ENCODE data around the gene TLDC2. TPM values are rescaled to one million over a fixed set of nuclear protein-coding genes. Genes with fewer than 3 reads are reported as not detected.
"Not testable (repeated sequence)": the region's sequence is repeated elsewhere in the genome, so short reads cannot be mapped to it uniquely, and the experiment has no call there.

Gene TLDC2
- total RNA-seq, 1 donor from 2014 or later, result not detected

DNA sequence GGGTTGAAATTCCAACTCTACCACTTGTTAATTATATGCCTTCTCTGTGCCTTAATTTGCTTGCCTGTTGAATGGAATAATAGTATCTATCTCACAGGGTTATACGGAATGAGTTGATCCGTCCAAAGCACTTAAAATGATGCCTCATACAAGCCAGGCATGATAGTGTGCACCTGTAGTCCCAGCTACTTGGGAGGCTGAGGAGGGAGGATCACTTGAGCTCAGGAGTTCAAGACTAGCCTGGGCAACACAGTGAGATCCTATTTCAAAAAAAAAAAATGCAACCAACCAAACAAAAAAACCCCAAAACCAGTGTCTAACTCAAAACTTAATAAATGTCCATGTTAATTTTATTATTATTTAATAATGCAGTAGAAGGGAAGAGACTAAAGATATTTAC is 40.3 kb downstream of the TLDC2 start:
- H3K27ac Mint-ChIP-seq, result no peak overlapping the region
- DNase-seq (ENCODE audit: low spot score), result no peak
- H3K9me3 Mint-ChIP-seq, result no peaks in the 10 kb centered on the region
- H3K4me1 Mint-ChIP-seq (ENCODE audit: low read depth), result peaks cover 5% of the 10 kb centered on the region
- no peak overlapping the region for H3K4me3 Mint-ChIP-seq
- intact Hi-C loops (cut with micrococcal nuclease), result no loop called here
- H3K27me3 Mint-ChIP-seq (ENCODE audit: insufficient read depth), result no peaks in the 10 kb centered on the region
- peaks cover 33% of the 10 kb centered on the region for H3K36me3 Mint-ChIP-seq (ENCODE audit: low read depth)

- no peak for DNase-seq (ENCODE audit: low spot score)
- H3K4me3 Mint-ChIP-seq, result no peak overlapping the region
- peaks cover 23% of the 10 kb centered on the region for H3K36me3 Mint-ChIP-seq (ENCODE audit: low read depth)
- H3K27ac Mint-ChIP-seq, result no peak overlapping the region
- H3K27me3 Mint-ChIP-seq (ENCODE audit: insufficient read depth), result no peaks in the 10 kb centered on the region
- intact Hi-C loops (cut with micrococcal nuclease), result no loop called here
- H3K9me3 Mint-ChIP-seq, result no peaks in the 10 kb centered on the region
- H3K4me1 Mint-ChIP-seq (ENCODE audit: low read depth), result peaks cover 5% of the 10 kb centered on the region
Observed at GRCh38 chr20:36917240-36917639, 41.3 kb downstream of the TLDC2 start.

GRCh38 chr20:36917943-36918342 is 42.0 kb downstream of the TLDC2 start:
- no peaks in the 10 kb centered on the region for H3K27me3 Mint-ChIP-seq (ENCODE audit: insufficient read depth)
- intact Hi-C loops (cut with micrococcal nuclease), result no loop called here
- H3K4me1 Mint-ChIP-seq (ENCODE audit: low read depth), result peaks cover 5% of the 10 kb centered on the region
- DNase-seq (ENCODE audit: low spot score), result no peak
- H3K4me3 Mint-ChIP-seq, result no peak overlapping the region
- no peaks in the 10 kb centered on the region for H3K9me3 Mint-ChIP-seq
- peaks cover 21% of the 10 kb centered on the region for H3K36me3 Mint-ChIP-seq (ENCODE audit: low read depth)
- no peak overlapping the region for H3K27ac Mint-ChIP-seq

- H3K9me3 Mint-ChIP-seq, result no peaks in the 10 kb centered on the region
- H3K4me3 Mint-ChIP-seq, result no peak overlapping the region
- H3K27me3 Mint-ChIP-seq (ENCODE audit: insufficient read depth), result no peaks in the 10 kb centered on the region
- peak; percentile 23 for DNase-seq (ENCODE audit: low spot score)
- peak overlapping the region; percentile 79 for H3K27ac Mint-ChIP-seq
- H3K4me1 Mint-ChIP-seq (ENCODE audit: low read depth), result peaks cover 5% of the 10 kb centered on the region
- peaks cover 19% of the 10 kb centered on the region for H3K36me3 Mint-ChIP-seq (ENCODE audit: low read depth)
- intact Hi-C loops (cut with micrococcal nuclease), result no loop called here
Observed at GRCh38 chr20:36919715-36920333, 43.9 kb downstream of the TLDC2 start.

GRCh38 chr20:36920334-36920730 is 44.4 kb downstream of the TLDC2 start:
- intact Hi-C loops (cut with micrococcal nuclease), result no loop called here
- Mint-ChIP-seq H3K27ac (no peak overlapping the region), H3K9me3 (no peaks in the 10 kb centered on the region), H3K36me3 (ENCODE audit: low read depth) (peaks cover 20% of the 10 kb centered on the region), H3K27me3 (ENCODE audit: insufficient read depth) (no peaks in the 10 kb centered on the region), H3K4me3 (no peak overlapping the region), H3K4me1 (ENCODE audit: low read depth) (peaks cover 5% of the 10 kb centered on the region)
- DNase-seq (ENCODE audit: low spot score), result no peak

DNA sequence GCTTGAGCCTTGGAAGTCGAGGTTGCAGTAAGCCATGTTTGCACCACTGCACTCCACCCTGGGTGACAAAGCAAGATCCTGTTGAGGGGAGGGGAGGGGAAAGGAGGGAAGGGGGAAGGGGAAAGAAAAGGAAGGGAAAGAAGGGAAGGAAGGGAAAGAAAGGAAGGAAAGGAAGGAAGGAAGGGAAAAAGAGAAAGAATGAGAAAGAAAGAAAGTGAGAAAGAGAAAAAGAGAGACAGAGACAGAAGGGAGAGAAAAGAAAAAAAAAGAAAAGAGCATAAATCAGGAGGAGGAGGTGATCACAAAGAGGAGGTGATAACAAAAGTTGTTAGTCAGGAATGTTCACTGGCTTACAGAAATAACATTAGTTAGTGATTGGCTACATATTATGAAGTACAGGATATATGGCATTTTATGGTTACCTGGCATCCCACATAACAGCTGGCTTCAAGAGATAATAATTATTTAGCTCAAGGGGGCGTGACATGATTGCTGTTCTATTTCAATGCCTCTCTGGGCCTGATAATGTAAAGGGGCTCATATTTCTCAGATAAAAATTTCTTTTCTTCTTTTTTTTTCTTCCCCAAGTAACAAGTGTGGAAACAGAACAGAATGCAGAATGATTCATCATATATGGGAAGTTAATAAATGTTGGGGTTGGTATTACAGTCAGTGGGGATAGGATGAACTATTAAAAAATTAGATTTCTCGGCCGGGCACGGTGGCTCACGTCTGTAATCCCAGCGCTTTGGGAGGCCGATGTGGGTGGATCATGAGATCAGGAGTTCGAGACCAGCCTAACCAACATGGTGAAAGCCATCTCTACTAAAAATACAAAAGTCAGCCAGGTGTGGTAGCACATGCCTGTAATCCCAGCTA is 48.5 kb downstream of the TLDC2 start:
- Mint-ChIP-seq H3K9me3 (no peaks in the 10 kb centered on the region), H3K36me3 (ENCODE audit: low read depth) (peaks cover 33% of the 10 kb centered on the region), H3K27ac (peak overlapping the region; percentile 19), H3K27me3 (ENCODE audit: insufficient read depth) (no peaks in the 10 kb centered on the region), H3K4me1 (ENCODE audit: low read depth) (peaks cover 14% of the 10 kb centered on the region), H3K4me3 (no peak overlapping the region)
- no peak for DNase-seq (ENCODE audit: low spot score)
- intact Hi-C loops (cut with micrococcal nuclease), result no loop called here

DNA sequence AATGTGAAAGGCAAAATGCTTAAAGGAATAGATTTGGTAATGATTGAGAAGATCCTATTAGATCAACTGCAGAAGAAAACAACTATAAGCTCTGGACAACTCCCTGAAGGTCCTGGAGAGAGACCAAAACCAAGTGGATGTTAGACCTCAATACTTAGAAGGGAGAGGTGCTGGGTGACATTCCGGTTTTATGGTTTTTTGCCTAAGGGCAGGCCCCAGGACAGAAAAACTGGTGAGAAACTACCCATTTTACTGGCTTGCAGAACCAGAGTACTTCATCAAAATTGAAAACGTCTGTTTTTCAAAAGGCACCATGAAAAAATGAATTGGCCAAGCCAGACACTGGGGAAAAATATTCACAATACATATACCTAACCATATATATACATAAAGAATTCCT is 49.3 kb downstream of the TLDC2 start:
- H3K27ac Mint-ChIP-seq, result no peak overlapping the region
- H3K4me1 Mint-ChIP-seq (ENCODE audit: low read depth), result peaks cover 11% of the 10 kb centered on the region
- H3K4me3 Mint-ChIP-seq, result no peak overlapping the region
- H3K36me3 Mint-ChIP-seq (ENCODE audit: low read depth), result peaks cover 34% of the 10 kb centered on the region
- H3K27me3 Mint-ChIP-seq (ENCODE audit: insufficient read depth), result no peaks in the 10 kb centered on the region
- DNase-seq (ENCODE audit: low spot score), result no peak
- no peaks in the 10 kb centered on the region for H3K9me3 Mint-ChIP-seq
- intact Hi-C loops (cut with micrococcal nuclease), result no loop called here

- H3K36me3 Mint-ChIP-seq (ENCODE audit: low read depth), result peaks cover 44% of the 10 kb centered on the region
- no peak overlapping the region for H3K27ac Mint-ChIP-seq
Observed at GRCh38 chr20:36926653-36927200, 50.8 kb downstream of the TLDC2 start.

GRCh38 chr20:36927704-36928103 is 51.8 kb downstream of the TLDC2 start:
- Mint-ChIP-seq H3K4me1 (ENCODE audit: low read depth) (peaks cover 29% of the 10 kb centered on the region), H3K36me3 (ENCODE audit: low read depth) (peaks cover 46% of the 10 kb centered on the region), H3K4me3 (no peak overlapping the region), H3K9me3 (no peaks in the 10 kb centered on the region), H3K27ac (no peak overlapping the region), H3K27me3 (ENCODE audit: insufficient read depth) (no peaks in the 10 kb centered on the region)
- no peak for DNase-seq (ENCODE audit: low spot score)
- intact Hi-C loops (cut with micrococcal nuclease), result no loop called here

More at GRCh38 chr20:36926653-36927200, 50.8 kb downstream of the TLDC2 start:
- Mint-ChIP-seq H3K9me3 (no peaks in the 10 kb centered on the region), H3K4me1 (ENCODE audit: low read depth) (peaks cover 26% of the 10 kb centered on the region), H3K4me3 (no peak overlapping the region), H3K27me3 (ENCODE audit: insufficient read depth) (no peaks in the 10 kb centered on the region)
- DNase-seq (ENCODE audit: low spot score), result no peak
- intact Hi-C loops (cut with micrococcal nuclease), result no loop called here

DNA sequence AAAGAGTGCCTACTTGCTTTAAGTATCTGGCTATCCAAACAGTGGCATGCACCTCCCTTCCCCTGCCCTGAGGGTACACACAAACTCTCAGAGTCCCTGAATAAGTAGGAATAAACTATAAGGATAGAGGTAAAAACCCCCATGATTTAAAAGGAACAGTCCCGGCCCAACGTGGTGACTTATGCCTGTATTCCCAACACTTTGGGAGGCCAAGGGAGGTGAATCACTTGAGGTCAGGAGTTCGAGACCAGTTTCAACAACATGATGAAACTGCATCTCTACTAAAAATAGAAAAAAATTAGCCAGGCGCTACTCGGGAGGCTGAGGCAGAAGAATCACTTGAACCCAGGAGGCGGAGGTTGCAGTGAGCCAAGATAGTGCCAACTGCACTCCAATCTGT is 53.4 kb downstream of the TLDC2 start:
- intact Hi-C loops (cut with micrococcal nuclease), result no loop called here
- H3K4me3 Mint-ChIP-seq, result no peak overlapping the region
- peaks cover 45% of the 10 kb centered on the region for H3K36me3 Mint-ChIP-seq (ENCODE audit: low read depth)
- H3K9me3 Mint-ChIP-seq, result no peaks in the 10 kb centered on the region
- H3K27ac Mint-ChIP-seq, result peak overlapping the region; percentile 48
- no peaks in the 10 kb centered on the region for H3K27me3 Mint-ChIP-seq (ENCODE audit: insufficient read depth)
- H3K4me1 Mint-ChIP-seq (ENCODE audit: low read depth), result peaks cover 34% of the 10 kb centered on the region
- DNase-seq (ENCODE audit: low spot score), result no peak

- Mint-ChIP-seq H3K9me3 (no peaks in the 10 kb centered on the region), H3K27ac (peak overlapping the region; percentile 85), H3K4me3 (peak overlapping the region; percentile 42), H3K36me3 (ENCODE audit: low read depth) (peaks cover 43% of the 10 kb centered on the region), H3K4me1 (ENCODE audit: low read depth) (peaks cover 34% of the 10 kb centered on the region), H3K27me3 (ENCODE audit: insufficient read depth) (no peaks in the 10 kb centered on the region)
- intact Hi-C loops (cut with micrococcal nuclease), result no loop called here
- no peak for DNase-seq (ENCODE audit: low spot score)
Observed at GRCh38 chr20:36929691-36930090, 53.8 kb downstream of the TLDC2 start.

DNA sequence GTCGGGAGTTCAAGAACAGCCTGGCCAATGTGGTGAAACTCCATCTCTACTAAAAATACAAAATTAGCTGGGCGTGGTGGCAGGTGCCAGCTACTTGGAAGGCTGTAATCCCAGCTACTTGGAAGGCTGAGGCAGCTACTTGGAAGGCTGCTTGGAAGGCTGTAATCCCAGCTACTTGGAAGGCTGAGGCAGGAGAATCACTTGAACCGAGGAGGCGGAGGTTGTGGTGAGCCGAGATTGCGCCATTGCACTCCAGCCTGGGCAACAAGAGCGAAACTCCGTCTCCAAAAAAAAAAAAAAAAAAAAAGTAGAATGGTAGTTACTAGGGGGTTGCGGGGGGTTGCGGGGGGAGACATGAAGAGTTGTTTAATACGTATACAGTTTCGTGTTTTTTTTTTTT is 56.1 kb downstream of the TLDC2 start:
- H3K4me3 Mint-ChIP-seq; intact Hi-C loops (cut with micrococcal nuclease); DNase-seq (ENCODE audit: low spot score); H3K27me3 Mint-ChIP-seq (ENCODE audit: insufficient read depth); H3K9me3 Mint-ChIP-seq: not testable (repeated sequence)
- Mint-ChIP-seq H3K36me3 (ENCODE audit: low read depth) (peaks cover 36% of the 10 kb centered on the region), H3K27ac (peak overlapping the region; percentile 34), H3K4me1 (ENCODE audit: low read depth) (peaks cover 25% of the 10 kb centered on the region)
